Left lung (tissue), 10 donors: ENCODE results near the gene ASCL2. TPM values are rescaled to one million over a fixed set of nuclear protein-coding genes. Genes with fewer than 3 reads are reported as not detected.

Experiments used
- ATAC-seq: fragments of 200-7000 bp; cut with Tn5 transposase; one replicate; pipeline ENCODE4 v1.9.1; 2020; ENCODE audit warnings: moderate library complexity
- DNase-seq, 4 donors: peaks; one replicate each; pipeline ENCODE4 v3.0.0-alpha.2; 2013 to 2020
- H3K27ac ChIP-seq, 2 donors: fragments of 200-600 bp; sonication (generic) in 1 of 2; one replicate each; pipeline versions ENCODE4 v1.5.0 to v1.8.0; 2020 to 2021
- H3K27me3 ChIP-seq, 2 donors: fragments of 200-600 bp; sonication (generic) in 1 of 2; one replicate each; pipeline versions ENCODE4 v1.5.0 to v1.8.0; 2020 to 2021
- H3K36me3 ChIP-seq, 2 donors: fragments of 200-600 bp; sonication (generic) in 1 of 2; one replicate each; pipeline versions ENCODE4 v1.5.0 to v1.8.0; 2020 to 2021
- H3K4me1 ChIP-seq, 2 donors: fragments of 200-600 bp; one replicate each; pipeline ENCODE4 v1.8.0; 2021
- H3K4me3 ChIP-seq, 2 donors: fragments of 200-600 bp; sonication (generic) in 1 of 2; one replicate each; pipeline versions ENCODE4 v1.5.0 to v1.8.0; 2020 to 2021; ENCODE audit warnings: mild to moderate bottlenecking in 1 of 2
- H3K9me3 ChIP-seq, 2 donors: fragments of 200-600 bp; sonication (generic) in 1 of 2; one replicate each; pipeline versions ENCODE4 v1.5.0 to v1.8.0; 2020 to 2021
- intact Hi-C, 2 donors: fragments of 100-400 bp; cut with DNase I; formaldehyde crosslinking; loops; one replicate each; pipeline versions ENCODE4 v1.11.2 to v1.14.2; 2022
- polyA plus RNA-seq, 6 donors: library from polyadenylated mRNA; unstranded; fragments of 120-200 nt; gene quantifications; one replicate each; pipeline ENCODE4 v1.2.1, GENCODE V29; 2013; ENCODE audit not compliant: insufficient read length in 6 of 6
- total RNA-seq, 2 donors: library from RNA; stranded (reverse); fragmentation: NEBNext Ultra II Directional; extraction: Animal tissue kit (Norgen Biotek cat#: 25700); gene quantifications; one replicate each; pipeline ENCODE4 v1.2.1, GENCODE V29; 2021
- TF ChIP-seq, protein P1 (sequence below), 2 donors: fragments of 200-600 bp; sonication (generic) in 1 of 2; IDR thresholded peaks; one replicate each; pipeline versions ENCODE4 v1.5.0 to v1.8.0; 2021; ENCODE audit warnings: antibody characterized with exemption in 2 of 2
- donor health status: DM: no; HTN: yes; CAD: no.
- donor health status: DM: no; HTN: no; CAD: no.

Gene ASCL2
- total and polyA plus RNA-seq, 8 donors = 0.50 to 2.3 (median 1.2) TPM

DNA sequence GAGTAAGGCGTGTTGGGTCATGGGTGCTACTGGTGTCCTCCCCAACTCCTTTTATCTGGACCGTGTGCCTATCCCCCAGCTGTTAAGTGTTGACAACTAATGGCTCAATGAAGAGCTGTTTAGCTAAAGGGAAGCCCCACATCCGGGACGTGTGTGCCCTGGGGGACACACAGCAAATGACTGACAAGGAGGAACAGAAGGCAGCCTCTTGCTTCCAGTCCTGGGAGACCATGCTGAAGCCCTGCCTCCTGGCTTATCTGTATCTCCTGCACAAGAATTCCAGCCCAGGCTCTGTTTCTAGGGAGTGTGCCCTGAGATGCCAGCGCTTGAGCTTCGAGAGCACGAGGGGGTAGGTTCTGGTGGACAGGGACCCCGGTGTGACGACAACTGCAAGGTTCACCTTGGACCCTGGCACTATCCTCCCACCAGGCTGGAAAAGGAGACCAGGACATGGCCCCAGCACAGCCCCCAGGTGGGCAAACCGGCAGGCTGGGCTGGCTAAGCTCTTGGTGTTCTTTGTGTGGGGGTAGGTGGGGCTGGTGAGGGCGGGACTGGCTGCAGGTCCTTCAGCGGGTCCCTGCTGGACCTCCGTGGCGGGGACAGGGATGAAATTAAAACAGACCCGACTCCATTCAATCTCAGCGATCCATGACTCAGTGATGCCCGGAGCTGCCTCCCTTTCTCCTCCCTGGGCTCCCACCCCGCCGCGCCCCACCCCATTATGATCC is 21.0 kb downstream of the ASCL2 start:
- ATAC-seq = no peak
- intact Hi-C loops = no loop called here

GRCh38 chr11:2248762-2249161 is 21.6 kb downstream of the ASCL2 start:
- intact Hi-C loops = no loop called here
- no peak overlapping the region for H3K27ac ChIP-seq

More for the DNA sequence above, 21.0 kb downstream of the ASCL2 start:
- peak in 1 of 4 donors; percentile 59 for DNase-seq
- TF ChIP-seq, protein P1, sequence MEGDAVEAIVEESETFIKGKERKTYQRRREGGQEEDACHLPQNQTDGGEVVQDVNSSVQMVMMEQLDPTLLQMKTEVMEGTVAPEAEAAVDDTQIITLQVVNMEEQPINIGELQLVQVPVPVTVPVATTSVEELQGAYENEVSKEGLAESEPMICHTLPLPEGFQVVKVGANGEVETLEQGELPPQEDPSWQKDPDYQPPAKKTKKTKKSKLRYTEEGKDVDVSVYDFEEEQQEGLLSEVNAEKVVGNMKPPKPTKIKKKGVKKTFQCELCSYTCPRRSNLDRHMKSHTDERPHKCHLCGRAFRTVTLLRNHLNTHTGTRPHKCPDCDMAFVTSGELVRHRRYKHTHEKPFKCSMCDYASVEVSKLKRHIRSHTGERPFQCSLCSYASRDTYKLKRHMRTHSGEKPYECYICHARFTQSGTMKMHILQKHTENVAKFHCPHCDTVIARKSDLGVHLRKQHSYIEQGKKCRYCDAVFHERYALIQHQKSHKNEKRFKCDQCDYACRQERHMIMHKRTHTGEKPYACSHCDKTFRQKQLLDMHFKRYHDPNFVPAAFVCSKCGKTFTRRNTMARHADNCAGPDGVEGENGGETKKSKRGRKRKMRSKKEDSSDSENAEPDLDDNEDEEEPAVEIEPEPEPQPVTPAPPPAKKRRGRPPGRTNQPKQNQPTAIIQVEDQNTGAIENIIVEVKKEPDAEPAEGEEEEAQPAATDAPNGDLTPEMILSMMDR (IDR thresholded peaks at IDR 0.05) = no peak
- no peaks in the 10 kb centered on the region for H3K36me3 ChIP-seq
- no peaks in the 10 kb centered on the region for H3K27me3 ChIP-seq
- H3K9me3 ChIP-seq = peaks cover 0 to 3% of the 10 kb centered on the region in 2 donors
- no peaks in the 10 kb centered on the region for H3K4me1 ChIP-seq
- no peak overlapping the region for H3K27ac ChIP-seq
- no peak overlapping the region for H3K4me3 ChIP-seq

DNA sequence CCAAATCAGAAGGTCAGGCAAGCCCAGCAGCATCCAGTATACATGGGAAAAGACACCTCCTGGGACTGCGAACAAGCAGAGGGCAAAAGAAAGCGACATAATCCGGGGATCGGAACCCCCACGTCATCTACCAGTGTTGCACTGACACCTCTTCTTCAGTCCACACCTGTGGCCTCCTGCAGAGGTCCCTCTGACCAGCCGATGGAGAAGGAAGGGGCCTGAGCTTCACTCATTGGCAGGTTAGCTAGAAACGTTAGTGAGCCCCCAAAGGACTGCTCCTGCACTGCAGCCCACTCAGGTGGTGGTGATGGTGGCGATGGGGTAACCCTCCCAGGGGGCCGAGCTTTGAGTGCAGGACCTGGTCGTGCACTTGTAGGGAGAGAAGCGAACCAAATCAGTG is 22.1 kb downstream of the ASCL2 start:
- H3K9me3 ChIP-seq = no peaks in the 10 kb centered on the region
- no peak overlapping the region for H3K4me3 ChIP-seq
- no peak overlapping the region for H3K27ac ChIP-seq
- H3K27me3 ChIP-seq = no peaks in the 10 kb centered on the region
- H3K4me1 ChIP-seq = no peaks in the 10 kb centered on the region
- DNase-seq = no peak
- TF ChIP-seq, protein P1 (IDR thresholded peaks at IDR 0.05) = no peak
- no peak for ATAC-seq
- no peaks in the 10 kb centered on the region for H3K36me3 ChIP-seq
- intact Hi-C loops = no loop called here

More at GRCh38 chr11:2248762-2249161, 21.6 kb downstream of the ASCL2 start:
- Histone ChIP-seq H3K4me3 (no peak overlapping the region), H3K27me3 (no peaks in the 10 kb centered on the region), H3K4me1 (no peaks in the 10 kb centered on the region), H3K9me3 (no peaks in the 10 kb centered on the region), H3K36me3 (no peaks in the 10 kb centered on the region)
- peak in 1 of 4 donors; percentile 30 for DNase-seq
- no peak for ATAC-seq
- TF ChIP-seq, protein P1 (IDR thresholded peaks at IDR 0.05) = no peak

DNA sequence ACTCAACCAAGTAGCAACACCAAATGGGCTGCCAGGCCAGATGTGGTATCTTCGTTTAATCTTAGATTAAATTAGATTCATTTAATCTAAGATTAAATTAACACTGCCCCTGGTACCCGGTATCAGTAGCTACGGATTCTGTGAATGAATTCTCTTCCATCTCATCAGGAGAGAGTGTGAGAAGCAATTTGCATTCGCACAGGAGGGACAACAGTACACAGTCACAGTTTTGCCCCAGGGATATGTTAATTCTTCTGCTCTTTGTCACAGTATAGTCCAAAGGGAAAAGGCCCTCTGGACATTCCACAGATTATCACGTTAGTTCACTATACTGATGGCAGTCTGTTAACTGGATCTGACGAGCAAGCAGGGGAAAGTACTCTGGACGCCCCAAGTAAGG is 22.9 kb downstream of the ASCL2 start:
- intact Hi-C loops = no loop called here
- H3K4me3 ChIP-seq = no peak overlapping the region
- no peaks in the 10 kb centered on the region for H3K4me1 ChIP-seq
- peaks cover 0 to 1% of the 10 kb centered on the region in 2 donors for H3K9me3 ChIP-seq
- H3K36me3 ChIP-seq = no peaks in the 10 kb centered on the region
- DNase-seq = no peak
- H3K27me3 ChIP-seq = no peaks in the 10 kb centered on the region
- ATAC-seq = no peak
- no peak overlapping the region for H3K27ac ChIP-seq
- TF ChIP-seq, protein P1 (IDR thresholded peaks at IDR 0.05) = no peak

DNA sequence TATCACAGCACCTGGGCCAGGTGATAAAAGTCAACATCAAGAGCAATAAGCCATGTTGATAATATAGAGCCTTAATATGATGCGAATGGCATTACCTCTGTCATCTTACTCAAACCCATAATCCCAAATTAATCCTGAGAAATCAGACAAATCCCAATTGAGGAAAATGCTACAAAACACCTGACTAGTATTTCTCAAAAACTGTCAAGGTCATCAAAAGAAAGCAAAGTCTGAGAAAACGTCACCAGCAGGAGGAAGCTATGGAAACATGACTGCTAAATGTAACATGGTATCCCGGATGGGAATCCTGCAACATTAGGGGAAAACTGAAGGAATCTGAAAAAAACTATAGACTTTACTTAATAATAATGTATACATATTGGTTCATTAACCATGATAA is 29.6 kb downstream of the ASCL2 start:
- H3K4me3 ChIP-seq = no peak overlapping the region
- no peaks in the 10 kb centered on the region for H3K4me1 ChIP-seq
- no peak overlapping the region for H3K27ac ChIP-seq
- H3K36me3 ChIP-seq = no peaks in the 10 kb centered on the region
- peaks cover 0 to 15% of the 10 kb centered on the region in 2 donors for H3K9me3 ChIP-seq
- no peaks in the 10 kb centered on the region for H3K27me3 ChIP-seq
- ATAC-seq (no peak), DNase-seq (no peak)
- TF ChIP-seq, protein P1 (IDR thresholded peaks at IDR 0.05) = no peak
- intact Hi-C loops = no loop called here
